Left ventricle myocardium superior (tissue), 1 donor: ENCODE measurements around the gene ANKRD34A. TPM values are rescaled to one million over a fixed set of nuclear protein-coding genes. Genes with fewer than 3 reads are reported as not detected.

ENCODE experiments used
- ATAC-seq: fragments of 200-7000 bp; cut with Tn5 transposase; one replicate; pipeline ENCODE4 v1.9.1; 2020; ENCODE audit warnings: mild to moderate bottlenecking, moderate library complexity
- DNase-seq: peaks from one replicate; pipeline ENCODE4 v3.0.0-alpha.2; 2020
- intact Hi-C: fragments of 100-400 bp; cut with micrococcal nuclease; formaldehyde crosslinking; loops from one replicate; pipeline ENCODE4 v1.11.0; 2022
- total RNA-seq: library from RNA; stranded (reverse); fragmentation: NEBNext Ultra II Directional; extraction: Animal tissue kit (Norgen Biotek cat#: 25700); gene quantifications from one replicate; pipeline ENCODE4 v1.2.1, GENCODE V29; 2021
- donor health status: DM: no; HTN: yes; CAD: no; lungs with severe emphysema.

Gene ANKRD34A
- total RNA-seq, 1 donor from 2014 or later, result 0.52 TPM

GRCh38 chr1:145977486-145978470 is 13.4 kb upstream of the ANKRD34A start:
- ATAC-seq (peak; percentile 28), DNase-seq (peak; percentile 63)
- intact Hi-C loops, result loop anchor here (5.0 kb wide), 1 partner anchor 35 kb away; no protein-coding TSS in a partner anchor

- intact Hi-C loops, result loop anchor here (5.0 kb wide), 1 partner anchor 35 kb away; no protein-coding TSS in a partner anchor
- ATAC-seq, result no peak
- DNase-seq, result no peak
Observed at GRCh38 chr1:145977016-145977415, 12.6 kb upstream of the ANKRD34A start.

GRCh38 chr1:145975216-145975615 is 10.8 kb upstream of the ANKRD34A start:
- DNase-seq (no peak), ATAC-seq (no peak)
- intact Hi-C loops, result loop anchor here (5.0 kb wide), 1 partner anchor 37 kb away; no protein-coding TSS in a partner anchor

DNA sequence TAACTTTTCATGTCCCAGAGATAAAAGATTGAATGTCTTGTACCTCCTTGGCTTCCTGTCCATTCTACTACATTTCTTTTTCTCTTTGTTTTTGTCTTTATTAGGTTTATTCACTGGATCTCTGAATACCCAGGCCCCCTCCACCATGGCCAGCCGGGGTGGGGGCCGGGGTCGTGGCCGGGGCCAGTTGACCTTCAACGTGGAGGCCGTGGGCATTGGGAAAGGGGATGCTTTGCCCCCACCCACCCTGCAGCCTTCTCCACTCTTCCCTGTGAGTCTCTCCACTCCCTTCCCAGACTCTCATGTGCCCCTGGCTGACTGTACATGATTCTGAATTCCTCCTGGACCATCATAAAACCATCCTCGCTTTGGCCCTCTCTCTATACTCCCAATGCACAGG is 10.3 kb upstream of the ANKRD34A start:
- no peak for DNase-seq
- intact Hi-C loops, result loop anchor here (5.0 kb wide), 1 partner anchor 38 kb away; no protein-coding TSS in a partner anchor
- ATAC-seq, result no peak

DNA sequence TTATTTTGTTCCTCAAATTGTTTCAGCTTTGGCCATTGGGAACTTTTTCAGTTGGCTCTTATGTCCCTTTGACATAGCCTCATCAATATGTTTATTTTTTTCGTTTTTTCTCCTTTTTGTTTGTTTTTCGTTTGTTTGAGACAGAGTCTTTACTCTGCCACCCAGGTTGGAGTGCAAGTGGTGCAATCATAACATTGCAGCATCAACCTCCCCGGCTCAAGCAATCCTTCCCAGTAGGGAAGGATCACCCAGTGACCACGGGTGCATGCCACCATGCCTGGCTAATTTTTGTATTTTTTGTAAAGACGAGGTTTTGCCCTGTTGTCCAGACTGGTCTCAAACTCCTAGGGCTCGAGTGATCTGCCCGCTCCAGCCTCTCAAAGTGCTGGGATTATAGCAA is 8.2 kb upstream of the ANKRD34A start:
- no peak for DNase-seq
- no peak for ATAC-seq
- intact Hi-C loops, result no loop called here

- DNase-seq (no peak), ATAC-seq (no peak)
- intact Hi-C loops, result no loop called here
Observed at GRCh38 chr1:145967288-145967687, 2.9 kb upstream of the ANKRD34A start.

GRCh38 chr1:145965119-145965744 is 857 bp upstream of the ANKRD34A start:
- no peak for ATAC-seq

GRCh38 chr1:145963265-145964019 is 933 bp downstream of the ANKRD34A start:
- DNase-seq (no peak), ATAC-seq (no peak)
- intact Hi-C loops, result loop anchor here (5.0 kb wide), 1 partner anchor 41 kb away; no protein-coding TSS in a partner anchor

More at GRCh38 chr1:145965119-145965744, 857 bp upstream of the ANKRD34A start:
- DNase-seq, result no peak
- intact Hi-C loops, result no loop called here

DNA sequence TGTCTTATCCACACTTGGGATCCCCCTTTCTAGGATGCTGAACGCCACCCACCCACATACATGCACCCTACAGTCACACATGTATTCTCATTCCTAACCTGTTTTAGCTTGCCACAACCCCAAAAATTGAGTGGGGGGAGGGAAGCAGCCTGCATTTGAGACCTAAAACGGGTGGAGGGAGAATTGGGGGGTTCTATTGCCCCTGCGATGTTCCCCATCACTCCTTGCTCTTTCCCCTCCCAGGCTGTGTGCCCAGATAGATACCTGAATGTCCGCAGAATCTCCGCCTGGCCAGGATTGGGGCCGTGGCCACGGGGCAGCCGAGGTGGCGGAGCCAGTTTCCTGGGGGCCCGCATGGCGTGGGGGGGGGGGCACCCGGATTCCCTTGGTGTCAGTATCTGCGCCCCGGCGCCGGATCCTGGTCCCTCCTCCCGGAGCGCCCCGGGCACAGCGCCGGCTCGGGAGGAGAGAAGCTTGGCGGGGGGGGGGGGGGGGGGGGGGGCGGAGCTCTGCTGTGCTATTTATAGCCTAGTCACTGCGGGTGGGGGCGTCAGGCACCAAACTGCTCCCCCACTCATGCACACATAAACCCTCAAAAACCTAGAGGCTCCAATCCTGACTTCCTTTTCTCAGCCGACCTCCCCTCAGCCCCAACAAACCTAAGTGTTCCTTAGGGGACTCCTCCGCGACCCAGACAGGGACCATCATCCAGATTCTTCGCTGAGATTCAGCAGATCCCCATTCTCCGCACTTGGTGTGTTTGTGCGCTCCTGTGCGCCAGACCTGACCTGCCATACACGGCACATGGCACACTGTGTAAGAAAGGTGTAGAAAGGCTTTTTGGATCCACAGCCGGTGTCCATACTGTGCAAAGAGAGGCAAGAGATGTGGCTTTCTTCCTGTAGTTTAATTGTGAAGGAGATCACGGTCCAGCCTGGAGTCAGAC is 1.9 kb downstream of the ANKRD34A start:
- peak; percentile 72 for DNase-seq
- intact Hi-C loops, result loop anchor here (5.0 kb wide), 1 partner anchor 40 kb away; no protein-coding TSS in a partner anchor

GRCh38 chr1:145961425-145962156 is 2.8 kb downstream of the ANKRD34A start:
- intact Hi-C loops, result loop anchor here (5.0 kb wide), 1 partner anchor 39 kb away; no protein-coding TSS in a partner anchor
- DNase-seq, result peak; percentile 63
- no peak for ATAC-seq

More for the DNA sequence above, 1.9 kb downstream of the ANKRD34A start:
- ATAC-seq, result peak; percentile 1

DNA sequence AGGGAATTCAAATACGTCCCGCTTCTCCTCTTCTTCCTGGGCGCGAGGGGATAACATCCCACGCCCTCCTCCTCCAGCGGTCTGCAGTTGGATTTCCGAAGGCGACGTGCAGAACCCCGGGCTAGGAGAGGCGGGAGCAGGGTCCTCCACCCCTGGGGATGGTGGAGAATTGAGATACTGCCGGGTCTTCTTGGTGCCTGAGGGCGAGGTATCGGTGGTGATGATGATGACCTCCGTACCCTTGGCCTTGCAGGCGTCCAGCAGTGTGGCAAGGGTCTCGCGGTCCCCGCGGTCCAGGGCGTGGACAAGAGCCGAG is 3.3 kb downstream of the ANKRD34A start:
- ATAC-seq, result no peak
- peak; percentile 43 for DNase-seq
- intact Hi-C loops, result loop anchor here (5.0 kb wide), 1 partner anchor 39 kb away; no protein-coding TSS in a partner anchor

GRCh38 chr1:145960468-145961108 is 3.8 kb downstream of the ANKRD34A start:
- DNase-seq, result peak; percentile 89

DNA sequence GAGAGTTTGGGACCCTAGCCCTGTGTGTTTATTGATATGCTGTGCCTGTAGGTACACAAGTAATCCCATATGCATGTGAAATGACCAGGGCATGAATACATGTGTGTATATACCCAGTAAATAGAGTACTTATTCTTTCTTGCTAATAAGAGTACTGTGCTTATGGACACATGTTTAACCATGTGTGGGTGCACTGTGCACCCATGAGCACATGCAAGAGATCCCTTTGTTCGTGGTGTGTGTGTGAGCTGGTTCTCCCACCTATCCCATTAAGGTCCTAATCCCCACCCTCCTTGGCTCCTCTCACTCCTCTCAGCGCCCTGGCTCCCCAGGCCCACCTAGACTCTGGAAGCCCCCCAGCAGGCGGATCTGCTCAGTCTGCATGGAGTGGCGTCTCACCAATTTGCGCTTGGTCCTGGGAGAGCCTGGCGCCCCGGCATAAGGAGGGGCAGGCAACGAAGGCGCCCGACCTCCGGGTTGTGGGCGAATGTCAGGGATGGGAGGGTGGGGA is 4.4 kb downstream of the ANKRD34A start:
- DNase-seq (no peak), ATAC-seq (no peak)
- intact Hi-C loops, result loop anchor here (5.0 kb wide), 1 partner anchor 38 kb away; no protein-coding TSS in a partner anchor

More at GRCh38 chr1:145960468-145961108, 3.8 kb downstream of the ANKRD34A start:
- intact Hi-C loops, result loop anchor here (5.0 kb wide), 1 partner anchor 38 kb away; no protein-coding TSS in a partner anchor
- peak; percentile 52 for ATAC-seq

DNA sequence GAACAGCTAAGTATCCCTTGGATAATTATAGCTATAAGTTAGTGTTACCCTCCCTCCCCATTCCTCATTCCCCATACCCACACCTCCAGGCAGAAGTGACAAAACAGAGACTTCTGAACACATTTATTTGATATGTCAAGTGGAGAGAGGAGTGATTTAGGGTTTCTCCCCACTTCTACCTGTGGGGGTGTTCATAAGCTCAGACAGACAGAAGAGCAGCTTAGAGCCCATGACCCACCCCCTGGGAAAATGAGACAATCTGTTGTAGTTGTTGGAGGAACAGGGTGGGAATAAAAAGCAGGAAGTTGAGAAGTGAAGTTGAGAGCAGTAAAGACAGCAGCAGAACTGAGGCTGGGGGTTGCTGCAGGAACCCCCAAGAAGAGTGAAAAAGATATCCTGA is 5.0 kb downstream of the ANKRD34A start:
- DNase-seq (no peak), ATAC-seq (no peak)
- intact Hi-C loops, result no loop called here

GRCh38 chr1:145958734-145959133 is 5.6 kb downstream of the ANKRD34A start:
- no peak for DNase-seq
- ATAC-seq, result no peak
- intact Hi-C loops, result no loop called here

DNA sequence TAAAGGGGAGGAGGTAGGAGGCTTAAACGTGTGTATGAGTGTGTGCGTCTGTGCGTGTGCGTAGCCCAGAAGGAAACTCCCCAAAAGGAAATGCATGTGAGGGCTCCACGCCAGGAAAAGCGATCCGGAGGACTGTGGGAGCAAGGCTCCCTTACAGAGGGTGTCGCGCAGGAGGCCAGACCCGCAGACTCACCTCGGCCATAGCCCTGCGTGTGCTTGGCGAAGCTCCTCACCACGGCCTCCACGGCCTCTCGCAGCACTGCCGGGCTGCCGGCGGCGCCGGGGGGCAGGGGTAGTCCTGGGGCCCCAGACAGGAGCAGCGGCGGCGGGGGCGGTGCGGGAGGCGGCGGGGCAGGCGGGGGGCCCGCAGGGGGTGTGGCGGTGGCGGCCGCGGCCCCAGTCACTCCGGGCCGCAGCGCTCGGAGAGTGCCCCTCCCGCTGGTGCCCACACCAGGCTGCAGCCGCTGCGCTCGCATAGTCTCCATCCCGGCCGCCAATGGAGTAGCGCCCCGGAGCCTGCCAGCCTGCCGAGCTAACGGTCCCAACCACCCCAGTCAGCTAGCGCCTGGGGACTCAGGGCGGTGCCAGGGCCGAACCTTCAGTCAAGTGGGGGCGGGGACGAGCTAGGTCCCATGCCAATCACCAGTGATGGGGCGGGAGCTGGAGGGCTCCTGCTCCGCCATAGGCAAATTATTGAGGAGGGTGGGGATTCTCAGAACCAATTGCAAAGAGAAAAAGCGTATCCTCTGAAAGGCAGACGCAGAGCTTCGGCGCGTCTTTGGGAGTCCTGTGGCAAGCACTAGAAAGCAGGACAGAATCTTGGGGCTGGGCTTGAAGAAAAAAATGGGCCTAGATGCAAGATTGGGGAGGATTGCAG is 6.7 kb downstream of the ANKRD34A start, which contains the start of gene LIX1L:
Gene LIX1L (minus strand): TSS at position 575 of the 877 bp plus-strand sequence. CDS start 90 bp downstream, at position 485.
- peak; percentile 84 for ATAC-seq
- DNase-seq, result peak; percentile 97
- intact Hi-C loops, result no loop called here
